Stimulated activated CD8-positive, alpha-beta memory T cell treated with anti-CD3 and anti-CD28 coated beads, Interleukin-15, amount 100 ng/mL, for 4 hours (primary cell): ENCODE measurements around the gene KCNJ9.
"Not testable (repeated sequence)": the region's sequence is repeated elsewhere in the genome, so short reads cannot be mapped to it uniquely, and the experiment has no call there.

ENCODE experiments used
- DNase-seq, 2 donors: peaks; one replicate each; pipeline ENCODE4 v3.0.0-alpha.2; 2020; ENCODE audit warnings: low read depth in 2 of 2

The KCNJ9 gene

DNA sequence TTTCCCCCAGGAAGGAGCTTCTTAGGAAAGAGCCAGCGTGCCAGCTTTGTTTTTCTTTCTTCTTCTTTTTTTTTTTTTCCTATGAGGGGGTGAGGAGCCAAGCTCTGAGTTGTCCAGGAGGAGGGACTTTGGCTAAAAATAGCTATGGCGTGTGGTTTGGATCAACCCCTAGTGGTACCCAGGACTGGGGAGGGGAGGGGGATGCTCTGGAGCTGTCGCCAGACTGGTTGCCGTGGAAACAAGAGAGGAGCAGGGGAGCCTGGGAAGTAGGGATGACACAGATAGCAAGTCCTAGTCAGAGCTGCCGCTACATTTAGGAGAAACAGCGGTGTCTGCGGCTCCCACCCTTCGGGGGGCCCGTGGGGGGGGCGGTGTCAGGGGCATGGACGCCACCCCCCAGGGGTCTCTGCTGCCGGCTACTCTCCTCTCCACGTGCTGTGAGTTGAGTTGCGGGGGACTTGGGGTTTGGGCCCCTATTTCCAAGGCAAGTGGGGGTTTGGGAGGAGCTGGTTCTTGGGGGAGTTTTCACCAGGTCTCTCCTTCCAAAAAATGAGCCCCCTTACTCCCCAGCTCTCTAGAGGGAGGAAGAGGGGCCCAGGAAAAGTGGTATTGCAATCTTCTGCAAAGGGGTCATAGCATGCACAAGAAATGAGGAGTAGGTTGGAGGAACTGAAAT, at the start of gene KCNJ9:
KCNJ9 (plus strand) TSS at position 278 of the 676 bp plus-strand sequence. CDS start 2,493 bp downstream, outside the sequence.
- DNase-seq = no peak

DNA sequence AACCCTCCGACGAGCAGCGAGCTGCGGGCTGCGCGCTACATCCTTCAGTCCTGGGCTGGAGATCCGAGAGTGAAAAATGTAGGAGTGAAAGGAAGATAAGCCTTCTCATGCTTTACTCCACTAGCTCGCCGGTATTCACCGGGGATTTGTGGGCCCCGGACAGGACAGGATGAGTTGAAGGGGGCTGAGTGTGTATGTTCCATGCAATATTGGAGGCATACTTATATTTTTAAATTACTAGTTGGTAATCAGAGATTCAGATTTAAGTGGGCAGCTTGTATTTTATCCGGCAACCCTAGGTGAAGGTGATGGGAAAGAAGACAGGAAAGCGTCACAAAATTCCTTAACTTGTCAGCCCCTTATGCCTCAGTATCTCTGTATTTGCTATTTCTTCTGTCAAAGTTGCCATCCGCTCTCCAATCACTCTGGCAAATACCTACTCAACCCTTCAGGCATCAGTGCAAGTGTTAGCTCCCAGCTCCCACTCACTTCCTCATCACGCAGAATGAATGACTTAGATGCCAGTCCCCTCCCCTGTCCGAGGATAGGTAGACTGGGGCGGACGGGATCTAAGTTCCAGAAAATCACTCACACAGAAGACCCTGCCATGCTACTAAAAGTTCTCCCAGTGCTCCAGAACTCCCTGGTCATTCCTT, 49.0 kb upstream of the KCNJ9 start:
- no peak for DNase-seq

DNA sequence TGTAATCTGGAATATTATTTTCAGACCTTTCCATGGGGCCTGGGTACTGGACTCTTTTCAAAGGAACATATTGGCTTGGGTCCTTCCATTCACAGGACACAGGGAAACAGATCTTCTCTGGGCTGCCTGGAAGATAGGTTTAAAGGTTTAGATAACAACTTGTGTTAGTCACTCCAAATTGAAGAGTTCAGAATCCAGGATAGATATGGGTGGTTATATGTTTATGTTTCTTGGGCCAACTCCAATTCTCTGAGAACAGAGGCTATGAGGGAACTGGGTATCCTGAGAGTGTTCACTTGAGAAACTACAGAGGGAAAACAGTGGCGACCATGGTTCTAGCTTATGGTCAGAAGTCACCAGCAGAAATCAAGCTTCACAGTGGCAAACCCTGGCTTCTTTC, 40.9 kb upstream of the KCNJ9 start:
- no peak for DNase-seq

DNA sequence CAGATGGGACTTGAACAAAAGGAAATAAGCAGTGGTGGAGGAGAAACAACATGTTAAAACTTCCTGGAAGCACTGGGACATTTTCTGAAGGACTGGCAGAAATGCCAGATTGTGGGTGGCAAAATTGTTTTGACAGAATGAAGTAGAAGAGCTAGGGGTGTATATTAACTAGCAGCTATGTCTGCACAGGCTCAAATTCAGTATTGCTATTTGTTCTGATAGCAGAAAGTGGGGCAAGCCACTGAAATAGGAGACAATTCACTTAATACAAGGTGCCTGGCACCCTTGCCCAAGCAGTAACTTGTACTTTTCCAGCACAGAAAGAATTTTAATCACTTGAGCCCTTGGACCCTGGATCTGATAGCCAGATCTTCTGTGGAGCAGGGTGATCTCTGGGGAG, 37.8 kb upstream of the KCNJ9 start:
- DNase-seq = no peak

DNA sequence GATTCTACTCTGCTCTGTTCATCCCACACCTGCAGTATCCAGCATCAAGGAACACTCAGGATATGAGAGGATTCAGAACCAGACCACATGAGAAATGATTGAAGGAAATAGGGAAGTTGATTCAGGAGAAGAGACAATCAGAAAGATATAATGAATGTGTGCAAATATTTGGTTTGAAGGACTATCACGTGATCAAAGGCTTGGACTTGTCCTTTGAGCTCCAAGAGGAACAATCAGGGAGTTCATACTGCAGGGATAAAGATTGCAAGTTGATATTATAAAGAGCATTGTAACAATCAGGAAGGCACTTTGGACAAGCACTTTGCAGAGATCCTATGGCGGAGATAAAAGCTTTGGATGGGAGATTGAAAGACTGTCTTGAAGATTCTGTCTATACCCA, 35.7 kb upstream of the KCNJ9 start:
- DNase-seq = no peak

DNA sequence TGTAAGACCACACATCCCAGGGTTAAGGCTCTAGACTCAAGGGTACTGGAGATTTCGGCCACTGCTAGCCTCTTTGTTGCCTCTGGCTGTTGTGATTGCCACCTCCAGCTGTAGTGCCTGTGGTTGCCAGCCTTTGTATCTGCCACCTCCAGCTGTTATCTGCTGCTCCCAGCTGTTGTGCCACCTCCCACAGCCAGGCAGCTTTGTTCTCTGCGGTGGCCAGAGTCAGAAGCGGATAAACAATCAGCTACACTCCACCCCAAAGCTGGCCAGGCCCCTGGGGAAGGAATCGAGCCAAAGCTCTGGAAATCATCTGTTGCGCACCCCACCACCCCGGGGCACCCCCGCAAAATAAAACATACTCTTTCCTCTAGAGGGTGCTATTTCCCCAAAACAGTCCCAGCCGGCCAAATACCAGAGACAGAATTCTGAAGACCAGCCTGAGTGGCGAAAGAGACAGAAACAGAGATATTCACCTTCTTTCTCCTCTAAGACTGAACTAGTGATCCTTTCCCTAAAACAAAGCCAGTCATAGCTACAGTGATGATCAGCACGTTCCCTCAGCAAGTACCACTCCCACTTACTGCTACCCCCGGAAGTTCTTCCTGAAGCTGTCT, 34.7 kb upstream of the KCNJ9 start:
- DNase-seq = no peak

DNA sequence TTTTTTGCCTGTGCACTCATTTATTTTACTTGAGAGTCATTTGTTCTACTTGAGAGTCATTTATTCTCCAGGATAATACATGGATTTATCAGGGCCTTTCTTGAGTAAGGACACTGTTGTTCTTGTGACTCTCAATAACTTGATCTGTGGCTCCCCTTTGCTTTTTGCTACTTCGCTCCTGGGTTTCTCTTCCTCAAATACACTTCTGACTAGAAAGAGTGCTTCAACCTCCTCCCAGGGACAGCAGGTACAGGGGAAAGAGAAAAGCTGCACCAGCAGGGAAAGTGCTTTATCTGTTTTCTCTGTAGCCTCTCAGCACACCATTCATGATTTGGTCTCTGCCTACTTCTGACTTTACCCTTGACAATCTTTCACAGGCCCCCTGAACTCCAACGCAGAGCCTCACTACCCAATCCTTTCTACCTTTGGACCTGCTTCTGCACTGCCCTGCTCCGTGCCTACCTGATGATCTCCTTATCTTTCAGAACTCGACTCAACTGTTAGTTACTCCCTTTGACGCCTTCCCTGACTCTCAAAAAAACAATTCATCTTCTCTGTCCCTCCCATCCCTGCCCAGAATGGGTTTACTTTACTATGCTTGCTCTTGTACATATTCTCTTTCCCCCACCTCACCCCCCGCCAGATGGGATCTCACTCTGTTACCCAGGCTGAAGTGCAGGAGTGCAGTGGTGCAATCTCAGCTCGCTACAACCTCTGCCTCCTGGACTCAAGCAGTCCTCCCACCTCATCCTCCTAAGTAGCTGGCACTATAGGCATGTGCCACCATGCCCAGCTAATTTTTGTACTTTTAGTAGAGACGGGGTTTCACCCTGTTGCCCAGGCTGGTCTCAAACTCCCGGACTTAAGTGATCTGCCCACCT, 34.0 kb upstream of the KCNJ9 start:
- no peak for DNase-seq

DNA sequence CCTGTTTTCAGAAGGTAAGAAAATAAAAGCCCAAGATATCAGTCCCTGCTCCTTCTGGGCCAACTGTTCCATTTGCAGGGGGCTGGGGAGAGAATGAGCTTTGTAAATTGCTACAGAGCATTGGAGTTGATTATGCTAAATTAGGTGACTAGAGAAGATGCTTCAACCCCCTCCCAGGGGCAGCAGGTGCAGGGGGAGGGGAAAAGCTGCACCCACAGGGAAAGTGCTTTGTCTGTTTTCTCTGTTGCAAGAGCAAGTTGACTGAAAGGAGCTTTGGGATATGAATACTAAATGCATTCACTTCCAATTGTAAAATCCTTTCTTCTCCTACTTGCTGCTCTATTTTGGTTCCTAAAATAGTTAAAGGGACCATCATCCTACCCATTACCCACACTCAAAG, 33.0 kb upstream of the KCNJ9 start:
- no peak for DNase-seq

DNA sequence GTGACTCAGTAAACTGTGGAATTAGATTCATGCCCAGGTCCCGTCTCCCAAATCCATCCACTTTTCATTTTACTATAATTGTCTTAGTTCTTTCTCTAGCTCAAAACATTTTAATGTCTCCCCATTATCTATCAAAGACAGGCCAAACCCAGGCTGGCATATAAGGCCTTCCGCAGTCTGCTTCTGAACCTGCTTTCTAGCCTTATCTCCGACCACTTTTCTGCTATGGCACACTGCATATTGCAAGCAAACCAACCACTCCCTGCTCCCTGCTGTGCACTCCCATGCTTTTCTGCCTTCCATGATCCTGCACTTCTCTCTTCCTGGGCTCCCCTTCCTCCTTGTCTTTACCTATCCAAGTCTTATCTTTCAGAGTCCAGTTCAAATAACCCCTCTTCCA, 32.2 kb upstream of the KCNJ9 start:
- DNase-seq = no peak

DNA sequence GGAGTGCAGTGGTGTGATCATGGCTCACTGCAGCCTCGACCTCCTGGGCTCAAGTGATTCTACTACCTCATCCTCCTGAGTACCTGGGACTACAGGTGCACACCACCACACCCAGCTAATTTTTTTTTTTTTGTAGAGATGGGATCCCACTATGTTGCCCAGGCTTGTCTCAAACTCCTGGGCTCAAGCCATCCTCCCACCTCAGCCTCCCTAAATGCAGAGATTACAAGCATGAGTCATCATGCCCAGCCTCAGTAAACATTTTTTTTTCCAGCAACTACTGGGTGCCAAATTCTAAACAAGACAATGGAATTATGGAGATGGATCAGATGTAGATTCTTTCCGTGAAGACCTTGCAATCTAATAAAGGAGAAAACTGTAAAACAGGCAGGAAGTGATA, 31.2 kb upstream of the KCNJ9 start:
- DNase-seq = not testable (repeated sequence)

DNA sequence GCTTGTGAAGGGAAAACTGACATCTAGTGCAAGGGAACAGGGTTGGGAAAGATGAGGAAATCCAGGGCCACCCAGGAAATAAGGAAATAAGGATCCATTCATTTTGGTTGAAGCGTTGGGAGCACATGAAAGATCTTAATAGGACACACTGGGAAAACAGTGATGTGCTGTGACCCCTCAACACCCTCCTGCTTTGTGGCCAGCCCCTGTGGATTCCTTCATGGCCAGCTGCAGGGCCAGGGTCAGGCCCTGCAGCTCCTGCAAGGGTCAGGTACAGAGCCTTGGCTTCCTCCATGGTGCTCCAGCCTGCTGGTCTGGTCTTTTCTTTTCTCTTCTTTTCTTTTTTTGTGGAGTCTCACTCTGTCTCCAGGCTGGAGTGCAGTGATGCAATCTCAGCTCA, 30.7 kb upstream of the KCNJ9 start:
- no peak for DNase-seq

DNA sequence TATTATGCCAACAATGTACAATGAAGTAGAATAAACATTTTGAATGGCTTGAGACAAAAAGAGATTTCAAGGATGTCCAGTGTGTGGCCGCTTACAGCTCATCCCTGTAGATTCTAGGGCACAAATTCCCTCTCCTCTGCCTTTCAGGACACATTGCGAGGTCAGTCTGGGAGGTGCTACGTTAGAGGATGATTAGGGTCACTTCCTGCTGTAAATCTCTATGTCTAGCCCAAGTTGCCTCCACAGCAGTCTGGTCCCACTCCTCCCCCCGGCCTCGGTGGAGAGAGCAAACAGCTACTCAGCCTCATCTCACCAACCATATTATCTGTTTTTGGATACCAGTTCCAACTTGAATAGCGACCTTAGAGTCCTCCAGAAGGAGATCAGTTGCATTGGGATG, 28.4 kb upstream of the KCNJ9 start:
- no peak for DNase-seq

DNA sequence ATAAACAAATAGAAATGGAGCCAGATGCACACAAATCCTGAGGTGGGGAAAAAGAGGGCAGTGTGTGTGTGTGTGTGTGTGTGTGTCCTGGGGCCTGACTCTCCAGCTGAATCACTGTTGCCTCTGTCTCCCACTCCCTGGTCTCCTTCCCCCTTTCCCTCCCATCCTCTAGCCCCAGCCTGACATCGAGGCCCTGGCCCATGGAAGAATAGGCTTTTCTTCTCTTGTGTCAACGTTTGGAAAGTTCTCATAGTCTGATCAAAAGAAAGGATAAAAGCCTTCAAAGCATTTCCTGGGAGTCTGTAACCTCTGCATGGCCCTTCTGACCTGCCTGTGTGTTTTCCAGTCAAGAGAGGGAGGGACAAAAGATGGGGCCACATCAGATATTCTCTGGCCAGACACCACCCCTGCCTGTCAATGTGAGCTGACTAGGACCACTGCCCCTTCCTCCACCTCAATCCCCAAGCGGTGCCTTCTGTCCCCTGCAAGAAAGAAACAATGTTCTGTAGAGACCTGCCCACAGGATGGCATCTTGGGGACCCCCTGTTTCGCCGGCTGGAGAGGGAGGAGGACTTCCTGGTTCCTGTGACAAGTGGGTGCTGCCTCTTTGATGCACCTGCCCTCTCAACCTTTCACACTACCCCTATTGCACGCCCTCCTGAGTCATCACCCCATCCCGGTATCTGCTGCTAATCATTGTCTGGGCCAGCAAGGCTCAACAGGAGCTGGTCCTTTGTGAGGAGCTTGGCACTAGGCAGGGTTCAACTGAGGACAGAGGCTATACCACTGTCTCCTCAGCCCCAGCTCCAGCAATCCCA, 27.6 kb upstream of the KCNJ9 start:
- no peak for DNase-seq

DNA sequence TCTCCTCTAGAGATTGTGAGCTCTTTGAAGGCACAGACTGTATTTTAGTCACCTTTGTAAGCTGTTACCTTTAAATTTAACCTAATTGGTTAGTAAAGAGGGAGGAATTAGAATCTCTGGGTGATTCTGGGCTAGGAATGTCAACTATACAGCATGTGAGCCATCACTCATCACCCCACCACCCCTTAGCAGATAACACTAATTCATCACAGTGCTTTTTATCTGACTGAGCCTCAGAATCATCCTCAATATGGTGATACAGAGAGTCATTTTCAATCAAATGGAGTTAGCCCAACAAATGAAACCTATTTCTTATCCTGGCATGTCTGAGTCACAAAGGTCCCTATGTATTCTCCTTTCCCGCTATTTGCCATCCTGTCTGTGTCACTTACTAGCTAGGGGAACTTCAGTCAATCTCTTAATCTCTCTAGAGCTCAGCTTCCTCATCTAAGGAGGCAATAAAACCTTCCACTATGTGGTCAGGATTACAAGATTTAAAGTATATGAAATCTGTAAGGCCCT, 24.6 kb upstream of the KCNJ9 start:
- DNase-seq = no peak

DNA sequence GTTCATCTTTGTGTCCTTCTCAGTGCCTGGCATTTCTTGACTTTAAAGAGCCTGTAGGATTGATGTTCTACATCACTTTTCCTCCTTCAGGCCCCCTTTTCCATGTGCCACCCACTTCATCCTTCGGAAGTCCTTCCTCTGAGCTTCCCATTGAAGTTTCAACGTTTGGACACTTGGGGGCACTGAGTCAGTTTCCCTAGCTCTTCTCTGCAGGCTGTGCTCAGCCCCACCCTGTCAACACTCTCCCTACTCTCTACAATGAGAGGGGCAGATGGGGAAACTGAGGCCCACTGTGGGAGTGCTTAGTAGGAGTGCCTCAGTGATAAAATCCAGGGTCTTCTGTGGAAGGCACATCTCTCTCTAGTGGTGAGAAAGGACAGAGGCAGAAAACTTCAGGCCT, 23.3 kb upstream of the KCNJ9 start:
- DNase-seq = no peak

DNA sequence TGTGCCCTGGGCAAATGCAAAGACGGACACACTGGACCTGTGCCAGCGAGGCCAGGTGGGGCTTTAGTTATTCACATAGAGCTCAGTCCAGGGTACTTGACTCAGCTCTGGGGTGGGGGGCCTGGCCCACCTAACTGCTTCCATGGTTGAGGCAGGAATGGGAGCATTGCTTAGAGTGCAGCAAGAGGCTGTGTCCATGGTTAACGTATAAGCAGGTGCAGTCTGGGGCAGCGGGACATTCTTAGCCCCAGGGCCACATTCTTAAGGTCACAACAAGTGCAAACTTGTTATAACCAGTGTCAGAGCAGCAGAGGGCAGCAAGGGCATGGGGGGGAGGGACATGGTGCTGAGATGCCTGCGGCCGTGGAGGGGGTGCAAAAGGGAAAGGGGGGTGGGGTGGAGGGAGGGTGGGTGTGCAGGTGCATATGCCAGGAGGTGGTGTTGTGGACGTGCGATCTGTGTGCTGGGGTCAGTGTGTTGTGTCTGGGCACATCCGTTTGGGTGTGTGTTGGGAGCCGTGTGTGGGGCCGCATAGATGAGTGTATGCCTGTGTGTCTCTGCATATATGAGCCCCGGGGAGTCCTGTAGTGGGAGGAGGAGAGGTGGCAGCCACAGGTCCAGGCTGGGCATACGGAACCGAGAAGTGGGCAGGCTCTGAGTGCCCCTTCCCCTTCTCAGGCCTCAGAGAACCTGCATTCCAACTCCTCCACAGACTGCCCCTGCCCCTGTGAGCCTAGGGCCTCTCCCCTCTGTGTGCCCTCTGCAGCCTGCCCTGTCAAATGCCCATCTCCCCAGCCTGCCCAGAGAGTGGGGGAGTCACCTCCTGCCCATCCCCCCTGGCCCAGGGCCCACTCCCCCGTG, 19.7 kb upstream of the KCNJ9 start:
- DNase-seq = no peak

DNA sequence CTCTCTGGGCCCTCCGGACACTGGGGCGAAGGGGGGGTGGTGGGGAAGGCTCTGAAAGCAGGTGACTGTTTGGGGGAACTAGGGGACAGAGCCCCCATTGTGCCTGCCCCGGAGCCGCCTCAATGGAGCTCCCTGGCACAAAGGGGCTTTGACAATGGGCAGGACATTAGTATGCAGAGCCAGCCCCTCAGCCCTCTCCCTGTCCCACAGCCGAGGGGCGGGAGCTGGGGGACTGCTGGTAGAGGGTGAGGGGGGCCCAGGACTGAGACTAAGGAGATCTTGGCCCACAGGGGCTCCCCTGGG, 19.2 kb upstream of the KCNJ9 start:
- DNase-seq = no peak

DNA sequence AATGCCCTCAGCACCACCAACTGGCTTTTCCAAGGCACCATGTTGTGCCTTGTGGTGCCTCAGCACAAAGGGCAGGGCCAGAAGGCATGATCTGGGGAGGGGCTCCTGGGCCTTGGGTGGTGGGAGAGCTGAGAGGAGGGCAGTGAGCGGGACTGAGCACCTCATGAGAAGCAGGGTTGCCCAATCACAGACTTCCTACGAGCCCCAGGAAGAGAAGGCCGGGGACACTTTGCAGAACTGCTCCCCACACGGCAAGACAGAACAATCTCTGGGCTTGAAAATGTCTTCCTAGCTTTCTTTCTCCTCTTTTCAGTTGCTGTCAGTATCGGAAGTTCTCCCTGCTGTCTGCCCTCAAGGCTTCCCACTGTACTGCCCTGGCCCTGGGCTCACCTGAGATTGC, 18.2 kb upstream of the KCNJ9 start:
- no peak for DNase-seq

DNA sequence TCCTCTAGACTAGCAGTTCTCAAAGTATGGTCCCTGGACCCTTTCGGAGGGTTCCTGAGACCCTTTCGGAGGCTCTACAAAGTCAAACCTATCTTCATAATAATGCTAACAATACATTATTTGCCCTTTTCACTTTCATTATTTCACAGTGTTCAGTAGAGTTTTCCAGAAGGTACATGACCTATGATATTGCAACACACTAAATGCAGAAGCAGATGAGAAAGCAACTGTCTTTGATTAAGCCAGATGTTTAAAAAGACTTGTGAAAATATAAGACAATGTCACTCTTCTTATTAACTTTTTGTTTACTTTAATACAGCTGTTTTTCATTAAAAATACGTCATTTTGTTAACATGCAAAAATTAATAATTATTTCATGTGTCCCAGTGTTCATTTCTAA, 17.2 kb upstream of the KCNJ9 start:
- no peak for DNase-seq

DNA sequence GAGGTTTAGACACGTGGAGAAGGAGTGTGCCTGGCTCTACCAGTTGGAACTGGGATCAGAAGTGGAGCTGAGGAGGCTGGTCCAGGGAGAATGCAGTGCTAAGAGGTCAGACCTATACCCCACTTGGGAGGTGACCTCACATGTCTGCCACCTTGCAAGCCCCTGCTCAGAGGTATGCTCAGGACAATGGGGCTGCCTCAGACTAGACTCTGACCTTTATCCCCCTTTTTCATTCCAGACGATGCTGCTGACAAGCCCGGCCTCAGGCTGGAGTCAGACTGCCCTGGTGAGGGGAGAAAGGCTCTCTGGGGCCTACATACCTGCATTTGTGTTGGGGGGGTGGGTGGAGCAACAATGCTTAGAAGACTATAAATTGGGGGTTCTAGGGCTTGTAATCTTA, 16.6 kb upstream of the KCNJ9 start:
- DNase-seq = no peak
